ENCODE data around the gene OBP2A.

DNA sequence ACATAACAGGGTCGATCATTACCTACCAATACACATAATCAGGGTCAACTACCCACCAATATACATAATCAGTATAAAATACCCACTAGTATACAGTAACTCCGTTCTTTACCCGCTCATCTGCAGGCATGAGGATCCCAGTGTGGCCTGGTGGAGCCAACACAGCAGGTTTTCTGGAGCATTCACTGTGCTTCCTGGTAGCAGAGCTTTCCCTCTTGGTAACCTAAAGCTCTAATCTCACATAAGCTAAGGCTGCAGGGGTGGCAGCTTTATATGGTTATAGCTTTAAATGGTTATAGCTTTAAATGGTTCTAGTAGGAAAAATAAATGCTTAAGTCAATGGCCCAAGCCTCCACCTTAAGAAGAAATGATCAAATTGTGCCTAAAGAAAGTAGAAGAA lies 12.8 kb upstream of the OBP2A start:
- TF ChIP-seq, protein P1, sequence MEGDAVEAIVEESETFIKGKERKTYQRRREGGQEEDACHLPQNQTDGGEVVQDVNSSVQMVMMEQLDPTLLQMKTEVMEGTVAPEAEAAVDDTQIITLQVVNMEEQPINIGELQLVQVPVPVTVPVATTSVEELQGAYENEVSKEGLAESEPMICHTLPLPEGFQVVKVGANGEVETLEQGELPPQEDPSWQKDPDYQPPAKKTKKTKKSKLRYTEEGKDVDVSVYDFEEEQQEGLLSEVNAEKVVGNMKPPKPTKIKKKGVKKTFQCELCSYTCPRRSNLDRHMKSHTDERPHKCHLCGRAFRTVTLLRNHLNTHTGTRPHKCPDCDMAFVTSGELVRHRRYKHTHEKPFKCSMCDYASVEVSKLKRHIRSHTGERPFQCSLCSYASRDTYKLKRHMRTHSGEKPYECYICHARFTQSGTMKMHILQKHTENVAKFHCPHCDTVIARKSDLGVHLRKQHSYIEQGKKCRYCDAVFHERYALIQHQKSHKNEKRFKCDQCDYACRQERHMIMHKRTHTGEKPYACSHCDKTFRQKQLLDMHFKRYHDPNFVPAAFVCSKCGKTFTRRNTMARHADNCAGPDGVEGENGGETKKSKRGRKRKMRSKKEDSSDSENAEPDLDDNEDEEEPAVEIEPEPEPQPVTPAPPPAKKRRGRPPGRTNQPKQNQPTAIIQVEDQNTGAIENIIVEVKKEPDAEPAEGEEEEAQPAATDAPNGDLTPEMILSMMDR (conservative IDR thresholded peaks at IDR 0.05 in 1 of 2, IDR thresholded peaks at IDR 0.05 in 1 of 2; ENCODE audit: extremely low read depth in 1 of 2, insufficient read depth in 1 of 2, low read depth in 1 of 2, low read length in 2 of 2): no peak
- no peak for TF ChIP-seq EZH2 (IDR thresholded peaks at IDR 0.05; ENCODE audit: borderline replicate concordance, low read length)

All from mammary epithelial cell (primary cell).